NCI-H1092 treated with DMSO at 0.1 percent for 48 hours (cell line): Measurements from ENCODE around the gene BSND.
"Not testable (repeated sequence)": the region's sequence is repeated elsewhere in the genome, so short reads cannot be mapped to it uniquely, and the experiment has no call there.

Experiments used
- DNase-seq: peaks from one replicate; lab custom pipeline; 2025; lab: John Stamatoyannopoulos, UW

BSND gene

DNA sequence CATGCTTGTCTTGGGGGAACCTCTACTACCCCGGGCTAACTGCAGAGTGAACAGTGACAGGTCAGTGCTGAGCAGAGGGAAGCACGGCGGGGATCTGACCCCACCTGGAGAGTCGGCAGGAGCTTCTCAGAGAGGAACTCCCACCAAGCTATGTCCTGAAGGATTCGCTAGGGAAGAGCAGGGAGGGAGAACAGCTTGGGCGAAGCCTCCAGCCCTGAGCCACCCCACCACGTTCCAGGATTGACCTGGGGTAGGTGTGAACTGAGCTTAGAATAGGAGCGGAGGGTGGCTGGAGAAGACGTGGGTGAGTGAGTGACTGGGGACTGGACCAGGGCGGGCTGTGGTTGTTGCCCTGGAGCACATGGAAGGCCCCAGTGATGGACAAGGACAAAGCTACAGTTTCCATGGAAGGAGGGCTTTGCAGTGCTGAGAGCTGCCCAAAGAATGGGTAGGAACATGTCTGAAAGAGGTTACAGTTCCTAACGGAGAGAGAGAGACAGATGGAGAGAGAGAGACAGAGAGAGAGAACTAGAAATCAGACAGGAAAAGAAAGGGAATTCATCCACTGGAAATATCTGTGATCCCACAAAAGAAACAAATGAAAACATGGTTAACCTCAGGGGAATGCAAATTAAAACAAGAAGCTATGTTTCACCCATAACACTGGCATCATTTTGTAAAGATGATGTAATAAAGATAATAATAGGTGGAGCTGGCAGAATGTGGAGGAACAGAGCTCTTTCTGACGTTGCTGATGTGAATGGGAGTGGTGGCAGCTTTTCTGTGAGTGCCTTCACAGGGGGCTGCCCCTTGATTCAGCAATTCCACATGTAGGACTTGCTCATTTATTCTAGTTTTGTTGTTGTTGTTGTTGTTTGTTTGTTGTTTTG is 17.2 kb downstream of the BSND start:
- no peak for DNase-seq

DNA sequence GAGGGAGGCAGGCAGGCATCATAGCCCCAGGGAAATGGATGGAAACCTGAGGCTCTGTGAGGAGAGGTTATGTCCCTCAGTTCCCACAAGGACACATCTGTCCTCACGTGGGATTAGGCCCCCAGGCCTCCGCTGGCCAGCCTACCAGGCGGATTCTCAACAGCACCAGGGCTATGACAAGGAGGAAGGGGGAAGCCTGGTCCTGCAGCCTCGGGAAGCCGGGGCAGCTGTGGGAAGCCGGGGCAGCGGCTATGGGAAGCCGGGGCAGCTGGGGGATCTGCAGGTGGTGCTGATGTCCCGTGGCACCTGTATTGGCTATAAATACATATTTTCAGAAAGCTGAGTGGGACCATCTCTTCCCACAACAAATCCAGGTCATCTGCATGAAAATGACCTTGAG is 19.7 kb downstream of the BSND start:
- no peak for DNase-seq

DNA sequence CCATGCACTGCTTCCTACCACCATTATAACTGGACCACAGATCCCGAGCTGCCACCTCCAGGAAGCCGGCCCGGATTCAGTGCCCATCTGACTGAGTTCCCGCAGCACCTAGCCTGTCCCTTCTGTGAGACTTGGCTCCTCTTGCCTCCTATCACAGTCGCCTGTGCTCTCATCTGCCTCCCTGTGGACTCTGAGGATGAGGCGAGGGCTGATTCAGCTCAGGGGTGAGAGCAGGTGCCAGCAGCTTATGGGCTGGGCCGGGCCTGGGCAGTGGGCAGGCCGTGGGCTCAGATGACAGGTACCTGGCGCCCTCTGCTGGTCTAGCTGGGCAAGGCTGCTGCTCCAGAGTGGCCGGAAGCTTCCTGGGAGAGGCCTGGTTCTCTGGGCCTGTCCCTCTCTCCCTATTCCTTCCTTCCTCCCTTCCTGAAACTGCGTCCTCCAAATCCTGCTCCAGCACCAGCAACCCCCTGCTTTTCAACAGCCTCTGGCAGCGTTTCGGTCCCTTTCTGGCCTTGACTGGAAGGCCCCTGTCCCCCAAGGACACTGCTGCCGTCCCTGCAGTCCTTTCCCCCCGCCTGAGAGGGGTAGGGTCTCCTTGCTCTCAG is 23.3 kb downstream of the BSND start:
- peak; percentile 79 for DNase-seq

DNA sequence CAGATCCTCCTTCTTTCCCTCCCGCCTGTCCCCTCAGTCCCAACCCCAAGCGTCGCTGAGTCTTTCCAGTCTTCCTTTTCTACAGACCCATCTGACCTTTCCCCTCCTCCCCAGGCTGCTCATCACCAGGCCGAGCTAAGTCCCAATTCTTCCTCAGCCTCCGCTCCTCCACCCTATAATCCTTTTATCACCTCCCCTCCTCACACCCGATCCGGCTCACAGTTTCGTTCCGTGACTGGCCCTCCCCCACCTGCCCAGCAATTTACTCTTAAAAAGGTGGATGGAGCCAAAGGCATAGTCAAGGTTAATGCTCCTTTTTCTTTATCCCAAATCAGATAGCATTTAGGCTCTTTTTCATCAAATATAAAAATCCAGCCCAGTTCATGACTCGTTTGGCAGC is 25.4 kb downstream of the BSND start:
- not testable (repeated sequence) for DNase-seq

DNA sequence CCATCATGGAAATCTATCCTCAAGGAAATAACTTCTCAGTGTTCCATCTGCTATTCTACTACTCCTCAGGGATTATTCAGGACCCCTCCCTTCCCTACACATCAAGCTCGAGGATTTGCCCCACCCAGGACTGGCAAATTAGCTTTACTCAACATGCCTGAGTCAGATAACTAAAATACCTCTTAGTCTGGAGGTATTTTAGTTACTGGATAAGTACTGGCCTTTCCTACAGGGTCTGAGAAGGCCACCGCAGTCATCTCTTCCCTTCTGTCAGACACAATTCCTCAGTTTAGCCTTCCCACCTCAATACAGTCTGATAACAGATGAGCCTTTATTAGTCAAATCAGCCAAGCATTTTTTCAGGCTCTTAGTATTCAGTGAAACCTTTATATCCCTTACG is 27.9 kb downstream of the BSND start:
- DNase-seq, result not testable (repeated sequence)

DNA sequence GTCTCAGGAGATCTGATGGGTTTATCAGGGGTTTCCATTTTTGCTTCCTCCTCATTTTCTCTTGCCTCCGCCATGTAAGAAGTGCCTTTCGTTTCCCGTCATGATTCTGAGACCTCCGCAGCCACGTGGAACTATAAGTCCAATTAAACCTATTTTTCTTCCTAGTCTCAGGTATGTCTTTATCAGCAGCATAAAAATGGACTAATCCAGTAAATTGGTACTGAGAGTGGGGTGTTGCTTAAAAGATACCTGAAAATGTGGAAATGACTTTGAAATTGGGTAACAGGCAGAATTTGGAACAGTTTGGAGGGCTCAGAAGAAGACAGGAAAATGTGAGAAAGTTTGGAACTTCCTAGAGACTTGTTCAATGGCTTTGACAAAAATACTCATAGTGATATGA is 32.4 kb downstream of the BSND start:
- DNase-seq, result not testable (repeated sequence)

DNA sequence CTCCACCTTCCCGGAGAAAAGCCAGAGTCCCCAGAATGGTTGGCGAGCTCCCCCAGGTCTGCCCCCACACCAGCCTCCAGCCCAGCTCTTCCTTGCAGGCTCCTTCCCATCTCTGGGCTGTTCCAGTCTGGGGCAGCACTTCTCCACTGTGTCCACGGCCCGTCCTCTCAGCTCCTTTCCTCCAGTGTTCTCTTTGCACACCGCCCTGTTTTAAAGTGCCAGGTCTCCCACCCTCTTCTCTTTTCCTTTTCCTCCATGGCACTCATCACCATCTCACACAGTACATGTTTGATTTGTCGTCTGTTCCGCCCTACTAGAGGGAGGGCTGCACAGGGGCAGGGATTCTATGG is 34.5 kb downstream of the BSND start:
- no peak for DNase-seq

DNA sequence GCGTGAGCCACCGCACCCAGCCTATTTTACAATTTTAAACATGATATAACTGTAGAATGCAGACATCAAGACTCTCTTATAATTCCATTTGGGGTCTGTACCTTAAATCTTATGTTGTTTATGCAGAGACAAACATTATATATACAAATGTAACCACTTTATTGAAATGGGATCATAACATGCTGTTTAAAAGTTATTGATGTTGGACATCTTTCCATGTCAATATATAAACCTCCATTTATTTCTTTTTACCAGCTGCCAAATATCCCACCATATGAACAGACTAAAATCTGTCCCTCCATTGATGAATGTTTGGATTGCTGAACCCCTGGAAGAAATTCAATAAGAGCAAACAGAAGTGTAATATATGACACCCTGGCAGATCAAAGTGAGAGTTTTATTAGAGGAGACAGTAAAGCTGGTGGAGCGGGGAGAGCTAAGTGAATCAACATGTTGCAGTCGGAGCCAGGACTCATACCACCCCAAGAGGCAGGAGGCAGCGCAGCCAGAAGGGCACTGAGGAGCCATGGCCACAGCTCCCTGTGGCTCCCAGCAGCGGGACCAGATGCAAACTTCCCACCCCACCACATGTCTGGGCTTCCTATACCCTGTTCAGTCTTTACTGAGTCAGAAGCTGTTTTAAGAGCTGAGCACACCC is 35.9 kb downstream of the BSND start:
- DNase-seq, result peak; percentile 67

DNA sequence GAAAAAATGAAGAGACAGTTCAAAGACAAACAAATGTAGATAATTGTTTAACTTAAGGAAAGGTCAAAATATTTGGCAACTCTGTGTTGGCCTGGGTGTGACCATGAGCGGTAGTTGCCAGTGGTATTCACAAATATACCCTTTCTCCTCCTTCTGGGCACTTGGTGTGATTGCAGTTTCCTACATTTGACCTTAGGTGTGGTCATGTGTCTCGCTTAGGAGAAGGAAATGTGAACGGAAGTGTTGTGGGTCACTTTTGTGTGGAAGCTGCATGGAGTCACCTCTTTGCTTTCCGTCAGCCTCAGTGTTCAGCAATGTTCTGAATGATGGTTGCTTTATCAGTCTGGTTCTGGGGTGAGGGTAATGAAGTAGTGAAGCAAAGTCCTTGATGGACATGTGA is 37.2 kb downstream of the BSND start:
- DNase-seq, result no peak

DNA sequence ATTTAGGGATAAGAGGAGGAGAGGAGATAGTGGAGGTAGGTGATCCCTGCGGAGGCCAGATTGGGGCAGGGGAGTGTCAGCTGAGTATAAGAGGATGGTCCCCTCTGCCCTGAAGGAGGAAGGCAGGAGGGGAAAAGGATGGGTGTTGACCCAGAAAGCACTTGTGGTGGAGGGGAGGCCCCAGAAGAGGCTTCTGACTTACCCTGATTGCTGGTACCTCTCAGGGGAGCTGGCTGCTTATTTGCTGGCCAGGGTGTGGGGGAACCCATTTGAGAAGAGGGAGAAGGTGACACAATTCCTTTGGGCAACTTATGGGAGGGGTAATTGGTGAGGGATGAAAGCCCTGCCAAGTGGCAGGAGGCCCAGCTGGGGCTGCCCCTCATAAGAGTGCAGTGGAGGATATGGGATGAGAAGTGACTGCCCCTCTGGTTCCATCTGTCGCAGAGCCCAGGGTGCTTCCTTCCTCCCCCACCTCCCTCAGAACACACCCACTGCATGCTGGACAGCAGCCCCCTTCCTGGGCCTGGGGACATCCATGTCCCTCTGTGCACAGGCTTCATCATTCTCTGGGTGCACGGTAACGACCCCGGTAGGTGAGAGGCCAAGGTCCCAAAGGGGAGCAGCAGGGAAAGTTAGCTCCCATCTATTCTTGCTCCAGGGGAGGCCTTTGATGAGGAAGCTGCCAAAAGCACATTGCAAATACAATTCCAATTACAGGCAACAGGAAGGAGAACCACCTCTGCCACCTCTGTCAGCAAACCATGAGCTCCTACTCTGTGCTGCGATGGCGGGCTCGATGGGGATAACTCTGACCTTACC is 39.2 kb downstream of the BSND start:
- no peak for DNase-seq

DNA sequence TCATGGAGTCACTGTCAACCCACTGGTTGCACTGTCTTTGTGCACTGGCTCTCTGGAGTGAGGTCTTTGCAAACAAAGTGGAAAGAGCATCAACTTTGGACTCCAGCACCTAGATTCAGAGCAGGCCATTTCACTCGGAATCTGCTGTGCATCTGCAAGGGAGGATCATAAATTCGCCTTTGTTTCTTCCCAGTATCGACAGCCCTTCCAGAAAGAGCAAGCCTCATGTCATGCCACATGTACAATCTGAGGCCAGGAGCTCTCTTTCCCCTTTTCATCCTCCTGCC is 39.8 kb downstream of the BSND start:
- DNase-seq, result no peak

DNA sequence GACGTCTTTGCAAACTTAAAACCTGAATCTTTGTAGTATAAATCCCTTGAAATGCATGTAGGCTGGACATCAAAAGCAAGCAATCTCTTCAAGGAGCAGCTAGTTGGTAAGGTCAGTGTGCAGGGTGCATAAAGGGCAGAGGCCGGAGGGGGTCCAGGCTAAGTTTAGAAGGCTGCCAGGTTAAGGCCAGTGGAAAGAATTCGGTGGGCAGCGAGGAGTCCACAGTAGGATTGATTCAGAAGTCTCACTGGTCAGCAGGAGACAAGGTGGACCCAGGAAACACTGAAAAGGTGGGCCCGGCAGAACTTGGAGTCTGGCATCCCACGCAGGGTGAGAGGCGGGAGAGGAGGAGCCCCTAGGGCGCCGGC is 40.2 kb downstream of the BSND start:
- no peak for DNase-seq

DNA sequence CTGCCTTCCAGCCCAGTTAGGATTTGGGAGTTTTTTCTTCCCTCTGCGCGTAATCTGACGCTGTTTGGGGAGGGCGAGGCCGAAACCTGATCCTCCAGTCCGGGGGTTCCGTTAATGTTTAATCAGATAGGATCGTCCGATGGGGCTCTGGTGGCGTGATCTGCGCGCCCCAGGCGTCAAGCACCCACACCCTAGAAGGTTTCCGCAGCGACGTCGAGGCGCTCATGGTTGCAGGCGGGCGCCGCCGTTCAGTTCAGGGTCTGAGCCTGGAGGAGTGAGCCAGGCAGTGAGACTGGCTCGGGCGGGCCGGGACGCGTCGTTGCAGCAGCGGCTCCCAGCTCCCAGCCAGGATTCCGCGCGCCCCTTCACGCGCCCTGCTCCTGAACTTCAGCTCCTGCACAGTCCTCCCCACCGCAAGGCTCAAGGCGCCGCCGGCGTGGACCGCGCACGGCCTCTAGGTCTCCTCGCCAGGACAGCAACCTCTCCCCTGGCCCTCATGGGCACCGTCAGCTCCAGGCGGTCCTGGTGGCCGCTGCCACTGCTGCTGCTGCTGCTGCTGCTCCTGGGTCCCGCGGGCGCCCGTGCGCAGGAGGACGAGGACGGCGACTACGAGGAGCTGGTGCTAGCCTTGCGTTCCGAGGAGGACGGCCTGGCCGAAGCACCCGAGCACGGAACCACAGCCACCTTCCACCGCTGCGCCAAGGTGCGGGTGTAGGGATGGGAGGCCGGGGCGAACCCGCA is 40.8 kb downstream of the BSND start, which contains the start of gene PCSK9:
Gene PCSK9, plus strand, starts transcription at position 207 of the 741 bp plus-strand sequence. Its CDS starts 290 bp downstream, at position 497.
- no peak for DNase-seq

DNA sequence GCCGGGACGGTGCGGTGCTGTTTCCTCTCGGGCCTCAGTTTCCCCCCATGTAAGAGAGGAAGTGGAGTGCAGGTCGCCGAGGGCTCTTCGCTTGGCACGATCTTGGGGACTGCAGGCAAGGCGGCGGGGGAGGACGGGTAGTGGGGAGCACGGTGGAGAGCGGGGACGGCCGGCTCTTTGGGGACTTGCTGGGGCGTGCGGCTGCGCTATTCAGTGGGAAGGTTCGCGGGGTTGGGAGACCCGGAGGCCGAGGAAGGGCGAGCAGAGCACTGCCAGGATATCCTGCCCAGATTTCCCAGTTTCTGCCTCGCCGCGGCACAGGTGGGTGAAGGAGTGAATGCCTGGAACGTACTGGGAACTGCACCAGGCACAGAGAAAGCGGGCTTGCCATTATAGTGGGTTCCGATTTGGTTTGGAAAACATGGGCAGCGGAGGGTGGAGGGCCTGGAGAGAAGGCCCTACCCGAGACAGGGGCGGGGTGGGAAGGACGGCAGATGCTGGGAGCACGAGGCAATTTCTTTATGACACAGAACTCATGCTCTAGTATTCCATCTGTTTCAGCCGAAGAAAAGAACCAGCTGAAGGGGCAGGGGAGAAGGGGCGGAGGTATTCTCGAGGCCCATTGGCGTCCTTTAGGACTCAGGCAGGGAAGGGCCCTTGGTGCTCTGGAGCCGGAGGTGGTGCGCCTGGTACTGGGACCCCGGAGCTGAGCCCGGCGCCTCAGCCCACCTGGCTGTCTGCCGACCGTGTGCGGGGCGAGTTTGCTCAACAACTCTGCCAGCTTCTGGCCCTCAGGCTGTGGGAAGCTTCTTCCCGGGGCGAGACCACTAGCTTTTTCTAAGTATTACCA is 41.6 kb downstream of the BSND start:
- DNase-seq, result no peak

DNA sequence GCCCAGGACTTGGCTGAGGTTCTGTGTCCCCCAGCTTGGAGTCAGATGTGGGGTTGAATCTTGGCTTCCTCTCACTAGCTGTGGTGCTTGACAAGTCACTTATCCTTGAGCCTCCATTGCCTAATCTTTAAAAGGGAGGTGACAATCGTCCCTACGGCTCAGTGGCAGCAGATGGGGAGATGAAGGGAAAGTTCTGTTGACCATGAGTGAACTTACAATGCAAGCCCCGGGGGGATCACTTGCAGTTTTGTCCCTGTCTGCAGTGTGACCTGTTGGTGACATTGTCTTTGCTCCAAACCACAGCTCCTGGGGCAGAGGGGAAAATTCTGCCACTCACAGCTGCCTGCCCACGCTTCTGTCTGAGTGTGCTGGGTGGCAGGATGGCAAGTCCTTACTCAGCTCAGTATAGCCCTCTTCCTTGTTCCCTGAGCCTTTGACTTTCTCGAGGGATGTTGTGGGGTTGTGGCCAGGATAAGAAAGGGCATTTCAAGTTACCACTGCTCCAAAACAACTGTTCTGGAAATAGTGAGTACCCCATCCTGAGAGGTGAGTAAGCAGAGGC is 42.3 kb downstream of the BSND start:
- DNase-seq, result no peak

DNA sequence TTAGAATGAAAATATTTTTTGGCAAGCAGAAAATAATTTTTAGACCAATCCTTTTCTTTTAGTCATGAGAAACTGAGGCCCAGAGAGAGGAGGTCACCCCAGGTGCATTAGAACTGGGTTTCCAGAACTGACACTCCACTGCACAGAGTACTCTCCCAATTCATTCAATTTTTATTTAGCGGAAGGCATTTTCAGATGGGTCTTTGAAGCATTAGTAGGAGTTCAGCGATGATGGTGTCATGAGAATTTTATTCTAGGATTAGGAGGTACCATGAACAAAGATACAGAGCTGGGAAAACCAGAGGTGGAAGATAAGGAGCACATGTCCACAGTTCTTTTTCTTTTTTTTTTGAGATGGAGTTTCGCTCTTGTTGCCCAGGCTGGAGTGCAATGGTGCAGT is 42.9 kb downstream of the BSND start:
- no peak for DNase-seq

DNA sequence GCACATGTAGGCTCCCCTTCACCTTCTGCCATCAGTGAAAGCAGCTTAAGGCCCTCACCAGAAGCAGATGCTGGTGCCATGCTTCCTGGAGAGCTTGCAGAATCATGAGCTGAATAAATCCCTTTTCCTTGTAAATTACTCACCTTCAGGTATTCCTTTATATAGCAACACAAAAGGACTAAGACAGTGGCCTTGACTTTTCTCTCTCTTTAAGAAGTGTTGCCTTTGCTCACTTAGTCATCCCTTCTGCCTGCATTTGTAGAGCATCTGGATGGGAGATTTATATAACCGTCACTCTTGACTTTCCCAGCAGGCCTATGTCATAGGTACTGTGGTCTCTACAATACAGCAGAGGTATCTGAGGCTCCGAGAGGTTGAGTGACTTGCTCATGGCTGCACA is 44.3 kb downstream of the BSND start:
- no peak for DNase-seq

DNA sequence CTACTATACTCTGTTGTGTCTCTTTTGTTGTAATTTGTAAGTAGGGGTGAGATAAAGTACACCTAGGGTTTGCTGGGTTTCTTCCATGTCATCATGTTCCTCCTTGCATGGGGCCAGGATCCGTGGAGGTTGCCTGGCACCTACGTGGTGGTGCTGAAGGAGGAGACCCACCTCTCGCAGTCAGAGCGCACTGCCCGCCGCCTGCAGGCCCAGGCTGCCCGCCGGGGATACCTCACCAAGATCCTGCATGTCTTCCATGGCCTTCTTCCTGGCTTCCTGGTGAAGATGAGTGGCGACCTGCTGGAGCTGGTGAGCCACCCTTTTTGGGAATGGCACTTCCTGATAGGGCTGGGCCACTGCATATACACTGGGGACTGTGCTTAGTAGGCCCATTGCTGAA is 45.0 kb downstream of the BSND start:
- no peak for DNase-seq

DNA sequence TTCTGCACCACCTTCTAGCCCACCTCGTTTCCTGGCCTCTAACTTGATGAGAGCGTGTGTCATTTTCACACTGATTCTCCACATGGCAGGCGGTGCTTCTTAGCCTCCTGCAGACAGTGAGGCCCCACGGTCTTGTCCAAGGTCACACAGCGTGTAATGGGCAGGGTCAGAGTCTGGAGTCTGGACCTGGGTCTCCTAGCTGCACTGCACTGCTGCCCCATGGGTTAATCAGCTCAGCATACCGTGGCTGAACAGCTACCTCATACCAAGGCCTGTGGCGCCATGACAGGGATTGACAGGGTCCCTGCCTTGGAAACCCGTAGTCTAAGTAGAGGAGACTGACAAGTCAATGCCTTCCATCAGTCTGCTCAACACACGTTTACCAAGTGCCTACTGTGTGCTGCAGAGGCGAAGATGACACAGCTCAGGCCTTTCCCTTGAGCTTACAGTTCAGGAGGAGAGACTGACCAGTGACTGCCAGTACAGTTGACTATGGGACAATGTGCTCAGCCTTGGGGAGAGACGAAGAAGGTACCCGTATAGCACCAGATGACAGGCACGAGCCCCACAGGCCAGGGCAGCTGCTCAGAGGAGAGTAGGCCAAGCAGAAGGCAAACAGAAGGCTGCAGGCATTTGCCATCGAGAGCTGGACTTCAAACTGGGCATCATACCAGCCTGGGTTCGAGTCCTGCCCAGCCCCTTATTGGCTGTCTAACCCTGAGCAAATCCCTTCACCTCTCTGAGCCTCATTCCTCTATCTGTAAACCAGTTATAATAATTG is 46.1 kb downstream of the BSND start:
- no peak for DNase-seq

DNA sequence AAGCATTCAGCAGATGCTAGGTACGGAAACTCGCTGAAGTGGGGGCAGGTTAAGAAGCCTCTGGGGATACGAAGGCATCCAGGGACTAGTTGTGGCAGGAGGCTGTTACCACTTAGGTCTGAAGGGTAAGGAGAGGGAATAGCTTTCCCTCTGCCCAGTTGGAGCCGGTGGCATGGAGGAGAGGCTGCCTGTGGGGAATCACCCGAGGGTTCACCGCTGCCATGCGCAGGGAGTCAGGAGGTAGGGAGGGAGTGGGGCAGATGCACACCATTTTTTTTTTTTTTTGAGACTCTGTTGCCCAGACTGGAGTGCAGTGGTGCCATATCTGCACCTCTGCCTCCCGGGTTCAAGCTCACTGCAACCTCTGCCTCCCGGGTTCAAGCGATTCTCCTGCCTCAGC is 46.7 kb downstream of the BSND start:
- no peak for DNase-seq
